ENCODE measurements around the gene GPBAR1.
"Not testable (repeated sequence)": the region's sequence is repeated elsewhere in the genome, so short reads cannot be mapped to it uniquely, and the experiment has no call there.

Gene GPBAR1

GRCh38 chr2:218305383-218305782 is 44.6 kb downstream of the GPBAR1 start:
- Histone ChIP-seq H3K27me3 (ENCODE audit: low read depth) (no peaks in the 10 kb centered on the region), H3K36me3 (replicated peaks) (no peaks in the 10 kb centered on the region), H3K9me3 (no peaks in the 10 kb centered on the region), H3K4me3 (no peak overlapping the region), H3K4me1 (no peaks in the 10 kb centered on the region)
- no peak for DNase-seq (ENCODE audit: low spot score in 2 of 2)
- in situ Hi-C loops (cut with MboI; ENCODE audit: low sequenced_read_pairs): no loop called here

- H3K4me1 ChIP-seq: no peaks in the 10 kb centered on the region
- H3K27me3 ChIP-seq (ENCODE audit: low read depth): no peaks in the 10 kb centered on the region
- no peak for DNase-seq (ENCODE audit: low spot score in 2 of 2)
- H3K9me3 ChIP-seq: no peaks in the 10 kb centered on the region
- H3K36me3 ChIP-seq (replicated peaks): no peaks in the 10 kb centered on the region
- no peak overlapping the region for H3K4me3 ChIP-seq
- in situ Hi-C loops (cut with MboI; ENCODE audit: low sequenced_read_pairs): no loop called here
These were observed 45.5 kb downstream of the GPBAR1 start for GRCh38 chr2:218306184-218306920.

GRCh38 chr2:218307415-218308090 is 46.7 kb downstream of the GPBAR1 start:
- no peak for DNase-seq (ENCODE audit: low spot score in 2 of 2)
- in situ Hi-C loops (cut with MboI; ENCODE audit: low sequenced_read_pairs): no loop called here
- H3K36me3 ChIP-seq (replicated peaks): no peaks in the 10 kb centered on the region

GRCh38 chr2:218310853-218311540 is 50.2 kb downstream of the GPBAR1 start:
- in situ Hi-C loops (cut with MboI; ENCODE audit: low sequenced_read_pairs): no loop called here
- no peak for DNase-seq (ENCODE audit: low spot score in 2 of 2)
- no peaks in the 10 kb centered on the region for H3K4me1 ChIP-seq
- no peaks in the 10 kb centered on the region for H3K27me3 ChIP-seq (ENCODE audit: low read depth)
- H3K4me3 ChIP-seq: no peak overlapping the region
- H3K9me3 ChIP-seq: no peaks in the 10 kb centered on the region
- H3K36me3 ChIP-seq (replicated peaks): no peaks in the 10 kb centered on the region

More at GRCh38 chr2:218307415-218308090, 46.7 kb downstream of the GPBAR1 start:
- Histone ChIP-seq H3K9me3 (no peaks in the 10 kb centered on the region), H3K27me3 (ENCODE audit: low read depth) (no peaks in the 10 kb centered on the region), H3K4me3 (no peak overlapping the region), H3K4me1 (no peaks in the 10 kb centered on the region)

GRCh38 chr2:218311541-218312266 is 50.9 kb downstream of the GPBAR1 start:
- H3K4me1 ChIP-seq; H3K27me3 ChIP-seq (ENCODE audit: low read depth); DNase-seq (ENCODE audit: low spot score in 2 of 2); H3K9me3 ChIP-seq; H3K36me3 ChIP-seq (replicated peaks); in situ Hi-C loops (cut with MboI; ENCODE audit: low sequenced_read_pairs); H3K4me3 ChIP-seq: not testable (repeated sequence)

GRCh38 chr2:218312267-218312756 is 51.5 kb downstream of the GPBAR1 start:
- in situ Hi-C loops (cut with MboI; ENCODE audit: low sequenced_read_pairs): no loop called here

GRCh38 chr2:218313356-218313755 is 52.5 kb downstream of the GPBAR1 start:
- in situ Hi-C loops (cut with MboI; ENCODE audit: low sequenced_read_pairs): no loop called here
- DNase-seq (ENCODE audit: low spot score in 2 of 2): no peak
- H3K36me3 ChIP-seq (replicated peaks): no peaks in the 10 kb centered on the region
- no peaks in the 10 kb centered on the region for H3K27me3 ChIP-seq (ENCODE audit: low read depth)
- no peaks in the 10 kb centered on the region for H3K4me1 ChIP-seq
- no peaks in the 10 kb centered on the region for H3K9me3 ChIP-seq
- no peak overlapping the region for H3K4me3 ChIP-seq

More at GRCh38 chr2:218312267-218312756, 51.5 kb downstream of the GPBAR1 start:
- Histone ChIP-seq H3K9me3 (no peaks in the 10 kb centered on the region), H3K4me1 (no peaks in the 10 kb centered on the region), H3K36me3 (replicated peaks) (no peaks in the 10 kb centered on the region), H3K4me3 (no peak overlapping the region), H3K27me3 (ENCODE audit: low read depth) (no peaks in the 10 kb centered on the region)
- no peak for DNase-seq (ENCODE audit: low spot score in 2 of 2)
